Natural killer cell (primary cell): ENCODE data around the gene PRKCQ. TPM values are rescaled to one million over a fixed set of nuclear protein-coding genes. Genes with fewer than 3 reads are reported as not detected.

Source experiments
- ATAC-seq, 3 donors: fragments of 150-1000 bp in 2 of 3; fragments of 200-7000 bp in 1 of 3; cut with Tn5 transposase; 1 replicate in 1 of 3; 2 replicates in 2 of 3; pipeline ENCODE4 v1.10.0; 2021; ENCODE audit warnings: mild to moderate bottlenecking in 2 of 3, moderate library complexity in 2 of 3
- DNase-seq, 2 donors: peaks; one replicate each; pipeline versions ENCODE4 v3.0.0 to v3.0.0-alpha.2; 2013 to 2021; ENCODE audit warnings: mixed read lengths in 1 of 2
- H3K27ac ChIP-seq: one replicate; pipeline ENCODE4 v1.5.1; 2013; ENCODE audit warnings: mild to moderate bottlenecking, low read length
- H3K27me3 ChIP-seq: one replicate; pipeline ENCODE4 v1.6.1; 2013; ENCODE audit warnings: low read length; ENCODE audit not compliant: control insufficient read depth, insufficient read depth
- H3K36me3 ChIP-seq: one replicate; pipeline ENCODE4 v1.6.1; 2013; ENCODE audit warnings: low read length; ENCODE audit not compliant: control insufficient read depth, insufficient read depth
- H3K4me1 ChIP-seq: one replicate; pipeline ENCODE4 v1.6.1; 2013; ENCODE audit warnings: low read length; ENCODE audit not compliant: control insufficient read depth, insufficient read depth
- H3K4me3 ChIP-seq: one replicate; pipeline ENCODE4 v1.5.1; 2013; ENCODE audit warnings: low read length
- H3K9me3 ChIP-seq: one replicate; pipeline ENCODE4 v1.6.1; 2013; ENCODE audit warnings: low read length; ENCODE audit not compliant: control insufficient read depth, insufficient read depth
- H3K27ac Mint-ChIP-seq, 2 donors: one replicate each; pipeline ENCODE4 v1.8.0; 2022; ENCODE audit warnings: mild to moderate bottlenecking in 2 of 2, mixed read lengths in 2 of 2, moderate library complexity in 1 of 2
- H3K27me3 Mint-ChIP-seq, 2 donors: one replicate each; pipeline ENCODE4 v1.8.0; 2022; ENCODE audit warnings: low read depth in 2 of 2, mixed read lengths in 2 of 2
- H3K36me3 Mint-ChIP-seq: one replicate; pipeline ENCODE4 v1.8.0; 2022; ENCODE audit warnings: mixed read lengths
- H3K4me1 Mint-ChIP-seq, 2 donors: one replicate each; pipeline ENCODE4 v1.8.0; 2022; ENCODE audit warnings: mixed read lengths in 2 of 2
- H3K4me3 Mint-ChIP-seq: one replicate; pipeline ENCODE4 v1.8.0; 2022; ENCODE audit warnings: mild to moderate bottlenecking, moderate library complexity, mixed read lengths
- H3K9me3 Mint-ChIP-seq, 2 donors: one replicate each; pipeline ENCODE4 v1.8.0; 2022; ENCODE audit warnings: mixed read lengths in 2 of 2
- CTCF ChIP-seq: fragments of 200-600 bp; IDR thresholded peaks from one replicate; pipeline ENCODE4 v1.8.0; 2022; ENCODE audit warnings: antibody characterized with exemption
- WGBS: methylation state at CpG from one replicate; pipeline ENCODE4 v1.1.7; 2013; ENCODE audit warnings: missing lambda C conversion rate; ENCODE audit not compliant: insufficient coverage; 5-methylcytosine and 5-hydroxymethylcytosine counted together
- intact Hi-C: fragments of 100-400 bp; cut with micrococcal nuclease; formaldehyde crosslinking; loops from one replicate; pipeline ENCODE4 v1.14.2; 2022
- total RNA-seq, 4 donors: library from RNA; stranded (reverse); fragments of 120-200 nt in 1 of 4; gene quantifications; one replicate each; pipeline versions ENCODE4 v1.2.3 to v1.2.4, GENCODE V29; 2013 to 2022

PRKCQ gene
- total RNA-seq, 3 donors from 2014 or later (not counting 1 experiment from before 2014, with no cell fraction given), result 46.5 to 69.5 (median 61.3) TPM

DNA sequence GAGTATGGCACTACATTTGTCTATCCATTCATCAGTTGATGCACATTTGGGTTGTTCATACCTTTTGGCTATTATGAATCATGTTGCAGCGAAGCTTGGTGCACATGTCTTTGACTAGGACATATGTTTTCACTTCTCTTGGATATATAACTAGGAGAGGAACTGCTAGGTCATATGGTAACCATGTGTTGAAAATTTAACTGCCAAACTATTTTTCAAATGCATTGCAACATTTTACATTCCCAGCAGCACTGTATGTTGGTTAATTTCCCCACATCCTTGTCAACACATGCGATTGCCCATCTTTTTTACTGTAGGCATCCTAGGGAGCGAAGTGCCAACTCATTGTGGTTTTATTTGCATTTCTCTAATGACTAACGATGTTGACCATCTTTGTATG, 183.4 kb downstream of the PRKCQ start:
- Histone ChIP-seq H3K9me3 (no peaks in the 10 kb centered on the region), H3K27me3 (no peaks in the 10 kb centered on the region), H3K4me1 (peaks cover 7% of the 10 kb centered on the region), H3K4me3 (no peak overlapping the region), H3K27ac (no peak overlapping the region), H3K36me3 (no peaks in the 10 kb centered on the region)
- no peaks in the 10 kb centered on the region for H3K36me3 Mint-ChIP-seq
- TF ChIP-seq CTCF, result no peak
- no peaks in the 10 kb centered on the region for H3K9me3 Mint-ChIP-seq
- 52% methylated on average over 4 of the region's 4 CpGs for WGBS
- intact Hi-C loops, result no loop called here
- H3K27ac Mint-ChIP-seq, result no peak overlapping the region
- H3K4me3 Mint-ChIP-seq, result no peak overlapping the region
- peaks cover 2 to 3% of the 10 kb centered on the region in 2 donors for H3K27me3 Mint-ChIP-seq
- no peak for DNase-seq
- H3K4me1 Mint-ChIP-seq, result peaks cover 3% of the 10 kb centered on the region in 2 donors
- ATAC-seq, result no peak

DNA sequence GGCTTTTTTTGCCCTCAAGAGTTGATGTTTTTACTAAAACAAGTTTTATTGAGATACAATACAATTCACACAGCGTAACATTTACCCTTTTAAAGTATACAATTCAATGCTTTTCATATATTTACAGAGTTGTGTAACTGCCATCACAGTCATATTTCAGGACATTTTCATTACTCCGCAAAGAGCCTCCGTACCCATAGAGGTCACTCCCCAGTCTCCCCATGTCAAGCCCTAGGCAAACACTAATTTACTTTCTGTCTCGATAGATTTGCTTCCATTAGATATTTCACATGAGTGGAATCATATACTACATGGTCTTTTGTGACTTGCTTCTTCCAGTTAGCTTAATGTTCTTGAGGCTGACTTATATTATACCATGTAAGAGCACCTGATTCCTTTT, 183.8 kb downstream of the PRKCQ start:
- Mint-ChIP-seq H3K27me3 (no peaks in the 10 kb centered on the region), H3K4me1 (no peaks in the 10 kb centered on the region), H3K27ac (no peak overlapping the region), H3K9me3 (no peaks in the 10 kb centered on the region), H3K36me3 (no peaks in the 10 kb centered on the region), H3K4me3 (no peak overlapping the region)
- H3K36me3 ChIP-seq, result no peaks in the 10 kb centered on the region
- H3K4me3 ChIP-seq, result no peak overlapping the region
- no peaks in the 10 kb centered on the region for H3K27me3 ChIP-seq
- TF ChIP-seq CTCF, result no peak
- no peaks in the 10 kb centered on the region for H3K9me3 ChIP-seq
- no peak overlapping the region for H3K27ac ChIP-seq
- peaks cover 4% of the 10 kb centered on the region for H3K4me1 ChIP-seq
- DNase-seq (no peak), ATAC-seq (no peak)
- WGBS, result 96% methylated on average over 4 of the region's 4 CpGs
- intact Hi-C loops, result no loop called here

GRCh38 chr10:6395606-6396005, 184.5 kb downstream of the PRKCQ start:
- no peak for ATAC-seq
- no peak for TF ChIP-seq CTCF
- H3K4me3 Mint-ChIP-seq, result no peak overlapping the region
- no peaks in the 10 kb centered on the region for H3K4me1 Mint-ChIP-seq
- intact Hi-C loops, result no loop called here
- Histone ChIP-seq H3K27ac (no peak overlapping the region), H3K9me3 (no peaks in the 10 kb centered on the region), H3K4me3 (no peak overlapping the region), H3K4me1 (peaks cover 4% of the 10 kb centered on the region), H3K36me3 (no peaks in the 10 kb centered on the region), H3K27me3 (no peaks in the 10 kb centered on the region)
- 93% methylated on average over 8 of the region's 8 CpGs for WGBS
- peaks cover 2% of the 10 kb centered on the region for H3K36me3 Mint-ChIP-seq
- no peaks in the 10 kb centered on the region for H3K27me3 Mint-ChIP-seq
- H3K27ac Mint-ChIP-seq, result no peak overlapping the region
- DNase-seq, result no peak
- H3K9me3 Mint-ChIP-seq, result peaks cover 0 to under 1% of the 10 kb centered on the region in 2 donors

DNA sequence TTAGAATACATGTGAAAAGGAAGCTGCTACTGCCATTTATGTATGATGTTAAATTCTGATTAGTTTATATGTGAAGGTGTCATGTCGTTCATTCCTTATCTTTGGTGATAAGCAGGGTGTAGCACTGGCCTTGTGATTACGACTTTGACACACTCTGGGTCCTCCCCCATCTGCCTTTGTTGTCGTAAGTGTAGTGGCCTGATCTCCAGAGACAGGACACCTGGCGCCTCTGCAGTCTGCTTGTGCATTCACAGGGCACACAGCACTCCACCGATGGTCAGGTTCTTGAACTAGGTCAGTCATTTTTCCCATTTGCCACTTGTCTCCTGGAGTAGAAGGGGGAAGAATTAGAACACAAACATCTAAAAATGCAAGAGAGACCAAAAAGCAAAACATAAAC, 186.0 kb downstream of the PRKCQ start:
- Mint-ChIP-seq H3K4me3 (no peak overlapping the region), H3K27me3 (no peaks in the 10 kb centered on the region), H3K36me3 (peaks cover 14% of the 10 kb centered on the region), H3K27ac (no peak overlapping the region), H3K4me1 (no peaks in the 10 kb centered on the region), H3K9me3 (peaks cover 5 to 9% of the 10 kb centered on the region in 2 donors)
- intact Hi-C loops, result no loop called here
- H3K4me3 ChIP-seq, result no peak overlapping the region
- DNase-seq (no peak), ATAC-seq (no peak)
- no peak for TF ChIP-seq CTCF
- no peaks in the 10 kb centered on the region for H3K9me3 ChIP-seq
- H3K27me3 ChIP-seq, result no peaks in the 10 kb centered on the region
- H3K4me1 ChIP-seq, result no peaks in the 10 kb centered on the region
- WGBS, result 90% methylated on average over 5 of the region's 5 CpGs
- H3K27ac ChIP-seq, result no peak overlapping the region
- H3K36me3 ChIP-seq, result no peaks in the 10 kb centered on the region
